Measurements from ENCODE around the gene RAB15.
A peak's percentile ranks its signal among the peaks of the same experiment; 100 is the strongest.

Gene RAB15

DNA sequence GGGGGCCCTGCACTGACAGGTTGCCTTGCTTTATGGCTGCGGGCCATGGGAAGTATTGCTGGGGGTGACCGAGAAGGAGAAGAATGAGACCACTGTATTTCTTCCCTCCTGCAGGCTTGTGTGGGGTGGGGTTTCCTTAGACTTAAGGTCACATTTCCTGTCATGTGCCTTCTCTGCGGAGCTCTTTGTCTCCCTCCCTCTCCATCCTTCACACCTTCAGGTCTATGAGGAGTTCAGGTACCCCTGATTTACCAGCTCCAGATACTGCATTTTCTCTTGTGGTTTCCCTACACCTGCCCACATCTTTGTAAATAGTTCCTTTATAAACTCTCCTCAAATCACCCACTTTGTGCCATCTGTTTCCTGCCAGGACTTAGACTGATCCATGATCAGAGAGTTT, 18.2 kb upstream of the RAB15 start:
- no peak for DNase-seq (ENCODE audit: low spot score)

GRCh38 chr14:64987438-64987767, 15.3 kb upstream of the RAB15 start:
- no peak for DNase-seq (ENCODE audit: low spot score)

- DNase-seq (ENCODE audit: low spot score): peak; percentile 98
Measured at GRCh38 chr14:64986648-64987437, 14.7 kb upstream of the RAB15 start, which contains the start of gene FNTB. Gene FNTB, plus strand, starts transcription at chr14:64986895. Its CDS starts 59 bp downstream, at chr14:64986954.

GRCh38 chr14:64983439-64984310, 11.5 kb upstream of the RAB15 start:
- peak; percentile 75 for DNase-seq (ENCODE audit: low spot score)

GRCh38 chr14:64979336-64980074, 7.4 kb upstream of the RAB15 start:
- no peak for DNase-seq (ENCODE audit: low spot score)

GRCh38 chr14:64974563-64974962, 2.4 kb upstream of the RAB15 start:
- DNase-seq (ENCODE audit: low spot score): no peak

DNA sequence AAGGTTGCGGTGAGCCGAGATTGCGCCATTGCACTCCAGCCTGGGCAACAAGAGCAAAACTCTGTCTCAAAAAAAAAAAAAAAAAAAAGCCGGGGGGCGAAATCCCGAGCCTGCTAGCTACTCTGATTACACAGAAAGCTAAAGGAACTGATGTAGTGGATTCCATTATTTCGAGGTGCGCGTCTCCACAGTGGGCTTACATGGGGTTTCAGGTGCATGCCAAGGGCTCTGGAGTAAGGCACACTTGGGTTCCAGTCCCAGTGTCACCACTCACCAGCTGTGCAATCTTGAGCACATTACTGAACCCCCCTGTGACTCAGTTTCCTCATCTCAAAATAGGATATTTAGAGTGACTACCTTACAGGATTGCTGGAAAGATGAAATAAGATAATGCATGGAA, 1.7 kb upstream of the RAB15 start:
- no peak for DNase-seq (ENCODE audit: low spot score)

DNA sequence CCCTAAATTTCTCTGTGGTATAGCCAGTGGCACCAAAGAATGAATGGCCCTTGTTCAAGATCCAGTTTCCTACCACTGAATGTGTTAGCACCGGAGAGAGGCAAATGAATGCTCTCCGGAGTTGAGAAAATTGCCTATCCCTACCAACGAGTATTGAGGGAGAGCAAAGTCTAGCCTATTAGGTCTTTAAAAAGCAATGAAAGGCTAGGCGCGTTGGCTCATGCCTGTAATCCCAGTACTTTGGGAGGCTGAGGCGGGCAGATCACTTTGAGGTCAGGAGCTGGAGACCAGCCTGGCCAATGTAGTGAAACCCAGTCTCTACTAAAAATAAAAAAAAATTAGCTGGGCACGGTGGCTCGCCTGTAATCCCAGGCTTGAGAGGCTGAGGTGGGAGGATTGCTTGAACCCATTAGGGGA, 898 bp upstream of the RAB15 start:
- no peak for DNase-seq (ENCODE audit: low spot score)

DNA sequence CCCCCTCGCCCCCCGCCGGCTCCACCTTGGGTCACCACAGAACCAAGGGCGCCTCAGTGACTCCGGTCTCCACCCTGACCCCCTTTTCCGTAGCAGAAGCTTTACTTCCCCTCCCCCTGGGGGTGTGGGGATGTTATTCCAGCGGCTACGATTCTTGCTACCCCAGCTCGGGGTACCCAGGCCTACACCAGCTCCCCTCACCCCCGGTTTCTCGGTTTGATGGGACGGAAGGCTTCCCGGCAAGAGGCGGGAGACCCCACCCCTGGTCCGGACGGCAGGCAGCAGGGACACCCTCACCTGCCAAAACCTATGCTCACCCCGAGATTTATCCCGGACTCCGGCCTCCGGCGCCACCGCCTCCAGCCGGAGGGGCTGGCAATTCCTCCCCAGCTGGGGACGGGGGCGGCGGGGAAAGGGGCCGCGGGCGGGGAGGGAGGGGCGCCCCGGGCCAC, 619 bp downstream of the RAB15 start:
- no peak for DNase-seq (ENCODE audit: low spot score)

DNA sequence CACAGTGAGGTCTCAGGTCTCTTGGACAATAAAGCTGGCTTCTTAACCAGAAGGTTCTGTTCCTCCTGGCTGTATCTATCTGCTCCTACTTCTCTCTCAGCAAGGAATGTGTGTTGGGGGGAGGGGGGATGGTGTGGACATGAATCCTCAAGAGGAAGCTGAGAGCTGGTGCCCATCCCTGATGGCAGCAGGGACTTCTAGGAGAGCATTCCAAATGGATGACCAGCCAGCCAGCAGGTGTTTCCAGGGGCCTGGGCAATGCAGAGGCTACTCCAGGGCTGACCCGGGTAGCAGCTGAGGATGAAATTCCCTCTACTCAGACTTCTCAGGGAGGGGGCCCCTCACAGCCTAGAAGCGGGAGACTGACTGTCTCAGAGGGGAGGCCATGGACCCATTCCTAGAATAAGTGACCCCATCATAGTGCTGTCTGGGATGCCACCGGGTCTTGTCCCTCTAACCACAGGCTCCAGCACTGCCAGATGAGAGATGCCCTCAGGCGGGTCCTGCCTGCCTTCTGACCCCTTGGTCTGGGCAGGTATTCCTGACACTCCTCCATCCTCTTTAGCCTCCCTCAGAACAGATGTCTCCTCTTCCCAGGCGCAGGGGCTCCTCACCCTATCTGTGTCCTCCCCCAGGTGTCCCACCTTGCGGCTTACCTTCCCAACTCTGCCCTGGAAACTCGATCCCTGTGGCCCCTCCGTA, 1.2 kb downstream of the RAB15 start:
- DNase-seq (ENCODE audit: low spot score): no peak

DNA sequence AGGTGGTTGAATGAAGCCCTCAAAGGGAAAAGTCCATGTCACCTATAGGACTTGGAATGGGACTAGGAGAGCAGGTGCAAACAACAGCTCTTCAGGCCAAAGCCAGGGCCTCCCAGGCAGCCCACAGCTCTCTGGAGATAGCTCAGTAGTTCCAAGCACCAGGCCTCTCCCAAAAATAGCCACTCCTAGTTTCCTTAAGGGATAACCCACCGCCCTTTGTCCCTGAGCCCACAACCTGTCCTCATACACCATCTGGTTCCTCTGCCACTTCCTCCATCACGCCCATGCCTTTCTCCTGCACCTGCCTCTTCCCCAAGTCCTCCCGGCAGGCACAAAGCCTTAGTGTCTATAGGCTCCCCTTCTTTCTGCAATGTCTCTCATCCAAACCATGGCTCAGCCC, 2.1 kb downstream of the RAB15 start:
- no peak for DNase-seq (ENCODE audit: low spot score)

DNA sequence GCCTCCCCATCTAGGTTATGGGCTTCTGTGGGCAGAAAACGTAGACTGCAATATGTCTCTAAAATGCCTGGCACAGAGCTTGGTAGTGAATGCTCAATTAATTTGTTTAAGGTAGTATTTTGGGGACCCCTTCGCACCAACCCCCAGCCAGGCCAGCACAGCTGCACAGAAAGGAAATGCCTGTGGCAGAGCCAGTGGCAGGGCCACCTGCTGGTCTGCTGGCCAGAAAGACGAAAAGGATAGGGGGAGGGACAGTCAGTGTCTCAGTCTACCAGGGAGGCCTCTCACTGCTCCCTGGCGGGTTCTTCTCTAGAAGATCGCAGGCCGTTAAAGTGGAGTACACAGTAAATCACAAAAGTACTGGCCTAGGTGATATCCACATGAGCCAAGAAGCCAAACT, 3.5 kb downstream of the RAB15 start:
- DNase-seq (ENCODE audit: low spot score): no peak

- DNase-seq (ENCODE audit: low spot score): peak; percentile 64
Measured at GRCh38 chr14:64968167-64968566, 4.0 kb downstream of the RAB15 start.

DNA sequence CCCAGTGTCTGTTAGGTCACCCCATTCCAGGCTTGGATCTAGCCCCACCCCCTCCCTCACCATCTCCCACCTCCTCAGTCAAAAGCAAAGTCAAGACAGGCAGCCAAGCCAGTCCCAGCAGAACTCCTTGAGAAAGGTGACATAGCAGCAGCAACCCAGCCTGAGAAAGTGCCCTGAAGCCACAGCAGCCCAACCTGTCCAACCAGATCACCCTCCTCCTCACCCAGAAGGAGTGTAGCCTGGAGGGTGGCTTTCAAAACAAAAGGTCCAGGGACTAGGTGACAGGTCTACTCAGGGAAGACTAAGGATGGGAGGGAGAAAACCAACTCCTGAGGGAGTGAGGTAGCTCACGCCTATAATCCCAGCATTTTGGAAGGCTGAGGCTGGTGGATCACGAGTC, 5.2 kb downstream of the RAB15 start:
- DNase-seq (ENCODE audit: low spot score): no peak

DNA sequence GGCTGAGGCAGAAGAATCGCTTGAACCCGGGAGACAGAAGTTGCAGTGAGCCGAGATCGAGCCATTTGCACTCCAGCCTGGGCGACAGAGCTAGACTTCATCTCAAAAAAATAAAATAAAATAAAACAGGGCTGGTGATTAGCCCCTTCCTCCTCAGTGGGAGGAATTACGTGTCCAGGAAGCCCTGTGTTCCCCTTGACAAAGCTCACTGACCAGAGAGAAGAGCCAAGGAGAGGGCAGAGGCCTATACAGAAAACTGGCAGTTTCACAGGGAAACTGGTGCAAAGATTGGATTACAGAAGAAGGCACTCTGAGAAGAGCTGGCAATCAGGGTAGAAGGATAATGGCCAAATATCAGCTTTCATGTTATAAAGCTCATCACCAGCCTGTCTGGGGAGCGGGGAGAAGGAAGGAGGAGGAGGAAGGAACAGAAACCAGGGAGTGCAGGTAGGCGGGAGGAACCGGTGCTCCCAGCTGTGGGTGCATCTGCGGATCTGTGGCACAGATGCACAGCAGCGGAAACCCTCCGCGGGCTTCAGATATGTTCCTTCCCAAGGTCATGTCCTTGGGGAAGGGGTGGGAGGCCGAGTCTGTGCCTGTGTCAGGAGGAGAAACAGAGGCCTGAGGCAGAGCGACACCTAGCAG, 6.7 kb downstream of the RAB15 start:
- DNase-seq (ENCODE audit: low spot score): no peak

GRCh38 chr14:64963611-64964010, 8.5 kb downstream of the RAB15 start:
- no peak for DNase-seq (ENCODE audit: low spot score)

- DNase-seq (ENCODE audit: low spot score): no peak
Measured at GRCh38 chr14:64960762-64961276, 11.3 kb downstream of the RAB15 start.

DNA sequence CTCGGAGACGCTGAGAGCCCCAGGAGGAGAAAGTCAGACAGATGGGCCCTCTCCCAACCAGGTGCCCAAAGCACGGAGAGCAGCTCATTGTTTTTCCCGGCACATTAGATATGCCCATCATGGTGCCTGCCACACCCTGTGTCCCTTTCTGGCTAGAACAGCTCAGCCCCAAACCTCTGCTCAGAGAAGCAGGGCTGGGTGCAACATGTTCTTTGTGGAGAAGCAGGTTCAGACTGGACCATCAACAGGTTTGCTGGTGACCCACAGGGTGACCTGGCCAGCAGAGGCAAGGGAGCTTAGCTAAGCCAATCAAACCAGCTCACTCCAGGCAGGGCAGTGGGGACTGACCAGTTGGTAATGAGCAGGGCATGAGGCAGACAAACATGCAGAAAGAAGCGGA, 13.4 kb downstream of the RAB15 start:
- DNase-seq (ENCODE audit: low spot score): no peak

GRCh38 chr14:64958201-64958600, 13.9 kb downstream of the RAB15 start:
- no peak for DNase-seq (ENCODE audit: low spot score)

DNA sequence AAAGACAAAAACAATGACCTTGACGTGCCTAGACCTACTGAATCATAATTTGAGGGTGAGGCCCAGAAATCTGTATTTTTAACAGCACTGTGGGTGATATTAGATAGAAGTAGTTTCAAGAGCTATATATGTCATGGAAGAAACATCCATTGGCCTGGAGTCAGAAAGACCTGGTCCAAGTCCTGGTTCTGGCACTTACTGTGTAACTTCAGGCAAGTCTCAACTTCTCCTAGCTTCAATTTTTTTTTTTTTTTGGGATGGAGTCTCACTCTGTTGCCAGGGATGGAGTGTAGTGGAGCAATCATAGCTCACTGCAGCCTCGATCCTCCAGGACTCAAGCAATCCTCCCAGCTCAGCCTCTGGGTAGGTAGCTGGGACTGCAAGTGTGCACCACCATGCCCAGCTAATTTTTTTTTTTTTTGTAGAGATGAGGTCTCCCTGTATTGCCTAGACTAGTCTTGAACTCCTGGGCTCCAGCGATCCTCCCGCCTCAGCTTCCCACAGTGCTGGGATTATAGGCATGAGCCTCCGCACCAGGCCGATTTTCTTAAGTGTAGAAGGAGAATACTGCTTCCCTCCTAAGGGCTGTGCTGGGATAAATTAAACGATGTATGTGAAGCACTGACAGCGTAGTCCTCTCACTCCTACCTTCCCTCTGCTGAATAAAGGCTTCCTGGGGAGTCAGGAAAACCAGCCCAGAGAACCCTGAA, 15.3 kb downstream of the RAB15 start:
- no peak for DNase-seq (ENCODE audit: low spot score)
